G401.6 (cell line): ENCODE data around the gene WWOX.

Experiments used
- FAIRE-seq: peaks from 2 replicates; lab custom pipeline; 2012; peaks lifted over from hg19 to GRCh38; lab: Jason Lieb, UNC

The WWOX gene

GRCh38 chr16:79110242-79110641, 1010.8 kb downstream of the WWOX start:
- no peak for FAIRE-seq

- FAIRE-seq, result no peak
These were observed 1011.5 kb downstream of the WWOX start for GRCh38 chr16:79110953-79111352.

GRCh38 chr16:79112462-79112861, 1013.0 kb downstream of the WWOX start:
- FAIRE-seq, result no peak

DNA sequence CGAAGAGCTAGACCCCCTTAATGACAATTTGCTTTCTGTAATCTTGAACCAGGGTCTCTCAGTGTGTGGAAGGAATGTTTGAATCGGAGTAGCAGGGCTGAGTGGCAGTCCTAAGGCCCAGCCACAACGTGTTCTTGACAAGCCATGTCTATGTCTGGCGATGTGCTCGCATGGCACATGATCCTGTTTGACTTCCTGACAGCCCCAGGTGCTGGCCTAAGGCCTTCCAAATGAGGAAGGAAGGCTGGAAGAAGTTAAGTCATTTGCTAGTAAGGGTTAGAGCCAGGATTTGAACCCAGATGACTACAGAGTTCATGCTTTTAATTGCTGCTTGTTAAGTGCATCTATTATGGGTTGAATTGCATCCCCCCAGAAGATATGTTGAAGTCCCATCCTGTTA, 1014.4 kb downstream of the WWOX start:
- no peak for FAIRE-seq

DNA sequence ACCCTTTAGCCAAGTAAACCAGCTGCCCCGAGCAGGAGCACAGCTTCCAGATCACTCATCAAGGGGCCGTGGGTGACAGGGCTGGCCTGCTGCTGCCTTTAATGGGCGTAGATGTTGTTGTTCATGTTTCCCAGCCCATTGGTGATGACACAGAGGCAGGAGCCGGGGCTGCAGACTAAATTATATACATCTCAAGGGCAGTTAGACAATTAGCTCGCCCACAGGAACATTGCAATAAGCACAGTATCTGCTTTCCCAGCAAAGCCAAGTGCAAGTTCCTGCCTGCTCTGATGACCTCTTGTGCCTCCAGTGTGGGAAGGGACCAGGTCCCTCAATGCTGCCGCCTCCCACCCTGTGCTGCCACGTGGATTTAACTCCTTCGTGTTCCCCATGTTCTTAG, 1015.3 kb downstream of the WWOX start:
- no peak for FAIRE-seq

DNA sequence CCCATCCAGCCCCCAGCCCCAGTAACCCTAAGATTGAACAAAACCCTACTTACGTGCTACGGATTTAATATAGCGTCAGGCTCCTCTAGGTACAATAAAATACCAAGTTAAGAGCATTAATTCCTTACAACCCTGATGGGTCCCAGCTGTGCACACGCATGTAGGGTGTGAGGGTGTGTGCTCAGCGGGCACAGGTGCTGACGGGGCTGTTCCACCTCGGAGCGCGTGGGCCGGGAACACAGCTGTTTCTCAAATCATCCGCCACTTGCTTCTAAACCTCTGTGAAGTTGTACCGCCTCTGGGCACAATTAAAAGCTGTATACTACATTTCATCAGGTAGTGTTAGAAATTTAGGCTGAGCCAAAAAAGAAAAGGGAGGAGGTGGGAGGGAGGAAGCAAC, 1022.5 kb downstream of the WWOX start:
- FAIRE-seq, result no peak

GRCh38 chr16:79122343-79122742, 1022.9 kb downstream of the WWOX start:
- no peak for FAIRE-seq

DNA sequence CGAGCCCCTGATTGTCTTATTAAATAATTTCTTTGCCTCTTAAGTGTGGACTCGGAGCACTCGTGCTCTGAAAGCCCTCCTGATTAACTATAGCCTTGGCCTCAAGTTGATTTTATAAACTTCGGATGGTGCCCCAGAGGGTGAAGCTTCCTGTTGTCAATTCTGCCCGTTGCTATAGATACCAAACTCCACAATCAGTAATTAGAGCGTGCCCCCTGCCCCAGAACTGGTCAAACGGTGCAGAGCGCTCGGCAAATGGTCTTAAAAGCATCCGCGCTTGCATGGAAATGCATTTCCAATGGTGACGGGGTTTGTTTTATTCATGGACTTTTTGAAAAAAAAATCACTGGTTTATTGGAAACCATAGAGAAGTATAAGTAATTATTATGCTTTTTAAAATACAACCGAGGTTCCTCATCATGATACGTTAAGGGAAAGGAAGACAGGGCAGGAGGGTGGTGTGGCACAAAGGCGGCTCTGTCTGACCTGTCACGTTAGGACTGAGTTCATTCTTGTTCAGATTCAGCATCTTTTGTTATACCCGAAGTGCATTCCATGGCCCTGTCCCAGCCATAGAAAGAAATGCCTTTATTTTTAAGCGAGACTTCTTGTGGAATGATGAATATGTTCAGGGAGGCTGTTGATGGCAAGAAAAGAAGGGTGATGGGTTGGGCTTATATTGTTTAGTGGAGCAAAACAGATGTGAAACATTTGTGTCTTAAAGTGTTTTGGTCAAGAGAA, 1024.7 kb downstream of the WWOX start:
- no peak for FAIRE-seq

DNA sequence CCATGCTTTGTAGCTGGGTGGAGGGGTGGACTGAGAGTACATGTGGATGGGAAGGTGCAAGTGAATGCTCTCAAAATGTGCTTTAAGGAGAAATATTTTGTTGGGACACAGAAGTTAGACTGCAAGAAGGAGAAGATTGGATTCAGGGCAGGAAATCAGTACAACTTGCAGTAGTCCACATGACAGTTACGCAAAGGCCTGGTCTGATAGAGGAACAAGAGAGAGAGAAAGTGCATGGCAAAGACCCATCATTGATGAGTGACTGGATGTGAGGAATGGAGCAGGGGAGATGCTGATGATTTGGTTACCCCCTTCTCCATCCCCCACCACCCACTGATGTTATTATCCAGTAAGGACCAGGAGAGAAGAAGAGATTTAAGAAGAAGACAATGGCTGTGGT, 1028.3 kb downstream of the WWOX start:
- FAIRE-seq, result no peak

- no peak for FAIRE-seq
These were observed 1029.3 kb downstream of the WWOX start for GRCh38 chr16:79128706-79129105.

GRCh38 chr16:79130616-79131015, 1031.2 kb downstream of the WWOX start:
- FAIRE-seq, result no peak

- no peak for FAIRE-seq
These were observed 1032.0 kb downstream of the WWOX start for GRCh38 chr16:79131321-79132075.

DNA sequence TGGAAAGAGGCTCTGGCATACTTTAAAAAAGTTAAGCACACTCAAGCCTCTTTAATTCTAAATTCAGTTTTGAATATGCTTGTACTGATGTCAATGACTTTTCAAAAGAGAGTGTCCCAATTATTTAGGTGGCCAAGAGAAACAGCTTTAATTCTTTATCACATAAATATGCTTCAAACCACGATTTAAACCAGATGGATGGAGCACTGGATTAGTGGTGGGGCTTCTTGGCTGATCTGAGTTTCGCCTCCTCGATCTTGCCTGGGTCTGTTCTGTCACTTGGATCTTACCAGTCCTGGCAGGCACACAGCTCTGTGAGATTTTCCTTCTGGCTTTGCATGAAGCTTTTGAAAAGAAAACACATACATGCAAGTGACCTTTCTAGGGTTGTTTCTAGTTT, 1033.2 kb downstream of the WWOX start:
- FAIRE-seq, result no peak

- no peak for FAIRE-seq
These were observed 1034.8 kb downstream of the WWOX start for GRCh38 chr16:79134300-79134699.

- no peak for FAIRE-seq
These were observed 1037.5 kb downstream of the WWOX start for GRCh38 chr16:79136955-79137354.

DNA sequence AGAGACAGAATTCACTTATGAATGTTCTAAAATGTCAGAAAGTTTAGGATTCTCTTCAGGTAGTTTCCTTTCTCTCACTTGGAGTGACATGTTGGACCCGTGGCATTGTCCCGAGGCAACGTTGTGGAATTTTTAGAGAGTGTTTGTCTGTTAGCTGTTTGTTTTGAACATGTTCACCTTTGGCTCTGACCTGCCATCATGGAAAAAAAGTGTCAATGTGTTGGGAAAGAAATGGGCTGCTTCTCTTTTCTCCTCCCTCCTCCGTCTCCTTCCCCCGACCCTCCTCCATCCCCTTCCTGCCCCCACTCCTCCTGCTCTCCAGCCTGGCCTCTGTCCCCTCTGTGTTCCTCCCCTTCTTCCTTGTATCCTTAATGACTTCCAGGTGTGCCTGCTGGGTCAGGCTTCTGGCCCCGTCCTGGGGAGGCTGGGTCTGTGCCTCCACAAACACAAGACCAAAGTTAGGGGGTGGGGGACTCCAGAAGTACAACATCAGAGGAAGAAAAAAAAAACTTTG, 1038.0 kb downstream of the WWOX start:
- FAIRE-seq, result no peak

- FAIRE-seq, result no peak
These were observed 1040.3 kb downstream of the WWOX start for GRCh38 chr16:79139799-79140198.

- no peak for FAIRE-seq
These were observed 1043.6 kb downstream of the WWOX start for GRCh38 chr16:79143026-79143425.

- no peak for FAIRE-seq
These were observed 1050.7 kb downstream of the WWOX start for GRCh38 chr16:79150151-79150550.

GRCh38 chr16:79150632-79151310, 1051.3 kb downstream of the WWOX start:
- FAIRE-seq, result no peak

GRCh38 chr16:79154086-79154485, 1054.6 kb downstream of the WWOX start:
- FAIRE-seq, result no peak

- no peak for FAIRE-seq
These were observed 1056.0 kb downstream of the WWOX start for GRCh38 chr16:79155471-79155870.

DNA sequence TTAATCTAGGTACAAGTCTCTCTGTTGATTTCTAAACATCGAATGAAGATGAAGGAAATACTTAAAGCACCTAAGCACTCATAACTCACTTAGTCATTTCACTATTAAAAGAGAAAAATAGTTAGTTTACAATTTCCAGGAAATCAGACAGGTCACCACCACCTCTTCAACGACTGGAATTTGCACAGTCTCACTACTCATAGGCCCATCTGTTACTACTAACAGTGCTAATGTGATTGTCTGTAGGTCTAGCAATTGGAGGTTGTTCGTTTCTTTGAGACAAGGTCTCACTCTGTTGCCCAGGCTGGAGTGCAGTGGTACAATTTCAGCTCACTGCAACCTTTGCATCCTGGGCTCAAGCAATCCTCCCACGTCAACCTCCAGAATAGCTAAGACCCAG, 1056.5 kb downstream of the WWOX start:
- no peak for FAIRE-seq
